ENCODE data around the gene CARD10.

- TF ChIP-seq POLR2A (IDR thresholded peaks at IDR 0.05), result peak; percentile 10 to 65 (median 56)
- TF ChIP-seq CTCF (IDR thresholded peaks at IDR 0.05), result peak in 1 of 7 experiments; percentile 10
Measured at GRCh38 chr22:37563153-37564081, 44.2 kb upstream of the CARD10 start.

All from body of pancreas (tissue), 4 donors.